Brain pericyte (primary cell): ENCODE results near the gene DNAJC3.
"Not testable (repeated sequence)": the region's sequence is repeated elsewhere in the genome, so short reads cannot be mapped to it uniquely, and the experiment has no call there.

Experiments used
- DNase-seq: peaks from one replicate; pipeline ENCODE4 v3.0.0-alpha.2; 2012; ENCODE audit warnings: low read depth, low spot score

Gene DNAJC3

DNA sequence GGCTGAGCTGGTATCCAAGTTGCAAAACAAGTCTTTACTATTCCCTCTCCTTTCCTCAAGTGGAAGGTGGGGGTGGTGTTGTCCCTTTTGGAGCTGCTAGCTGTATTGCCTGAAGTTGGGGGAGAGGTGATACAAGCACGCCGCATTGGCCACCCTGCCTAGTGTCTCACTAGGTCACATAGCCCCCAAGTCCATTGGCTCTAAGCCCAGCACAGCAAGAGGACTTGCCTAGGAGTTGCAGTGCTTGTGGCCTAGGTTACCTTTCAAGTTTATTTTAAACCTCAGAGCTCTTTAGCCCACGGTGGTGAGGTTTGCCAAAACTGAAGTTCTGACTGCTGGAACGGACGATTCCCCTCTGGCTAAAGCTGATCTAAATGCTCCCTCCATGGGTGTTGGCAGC lies 5.3 kb upstream of the DNAJC3 start:
- no peak for DNase-seq

DNA sequence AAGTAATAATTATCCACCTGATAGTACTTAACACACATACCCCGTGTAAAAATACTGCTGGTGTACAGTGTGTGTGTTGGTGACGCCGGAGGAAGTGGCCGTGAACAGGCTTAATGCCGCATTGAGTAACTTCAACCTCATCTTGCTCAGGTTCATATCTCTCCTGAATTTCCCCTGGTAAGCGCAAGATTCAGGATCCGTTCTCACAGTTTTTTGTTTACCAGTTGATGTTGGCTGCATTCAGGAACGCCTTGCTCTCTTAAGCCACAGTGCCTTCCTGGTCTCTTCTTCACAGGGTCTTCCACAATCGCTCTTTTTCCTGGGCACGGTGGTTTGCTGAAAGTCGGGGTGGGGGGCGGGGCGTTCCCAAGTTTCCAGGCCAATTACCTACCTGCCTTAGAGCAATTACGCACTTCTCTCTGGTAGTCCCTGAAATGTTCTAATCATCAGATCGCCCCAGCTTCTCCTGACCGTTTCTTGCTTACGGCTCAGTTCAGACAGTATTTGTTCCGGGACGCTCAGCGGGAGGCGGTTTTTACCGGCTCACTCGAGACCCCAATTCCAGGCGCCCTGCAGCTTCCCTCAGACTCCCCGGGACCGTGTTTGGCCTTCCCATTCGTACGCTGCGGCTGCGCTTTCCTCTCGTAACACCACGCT lies 706 bp upstream of the DNAJC3 start:
- no peak for DNase-seq

DNA sequence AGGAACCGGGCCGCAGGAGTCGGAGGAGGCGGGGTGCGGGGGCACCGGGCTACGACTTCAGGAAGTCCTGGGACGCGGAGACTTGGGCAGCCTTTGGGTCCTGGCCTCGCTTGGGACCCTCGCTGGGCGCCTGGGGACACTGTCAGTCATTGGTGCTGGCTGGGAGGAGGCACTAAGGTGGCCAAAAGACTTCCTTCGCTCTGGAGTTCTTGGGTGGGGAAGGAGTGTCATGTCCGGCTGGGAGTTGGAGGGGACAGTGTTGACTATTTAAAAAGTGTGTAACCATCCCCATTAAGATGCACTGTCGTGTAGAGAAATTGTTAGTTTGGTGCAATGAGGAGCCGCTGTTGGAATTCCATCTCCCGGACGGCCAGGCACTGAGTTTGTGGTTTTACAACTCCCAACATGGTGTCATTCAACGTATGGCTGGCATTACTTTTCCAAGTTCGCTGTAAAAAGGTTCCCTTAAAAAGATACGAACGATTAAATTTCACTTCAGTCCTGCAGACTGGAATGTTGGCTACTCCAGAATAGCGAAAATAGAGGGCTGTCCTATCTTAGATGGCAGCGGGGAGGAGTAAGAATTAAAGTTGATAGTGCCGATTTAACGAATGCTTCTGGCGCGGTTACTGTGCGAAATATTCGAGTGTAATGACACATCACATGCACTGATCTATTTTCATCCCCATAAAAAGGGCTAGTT lies 776 bp downstream of the DNAJC3 start:
- no peak for DNase-seq

DNA sequence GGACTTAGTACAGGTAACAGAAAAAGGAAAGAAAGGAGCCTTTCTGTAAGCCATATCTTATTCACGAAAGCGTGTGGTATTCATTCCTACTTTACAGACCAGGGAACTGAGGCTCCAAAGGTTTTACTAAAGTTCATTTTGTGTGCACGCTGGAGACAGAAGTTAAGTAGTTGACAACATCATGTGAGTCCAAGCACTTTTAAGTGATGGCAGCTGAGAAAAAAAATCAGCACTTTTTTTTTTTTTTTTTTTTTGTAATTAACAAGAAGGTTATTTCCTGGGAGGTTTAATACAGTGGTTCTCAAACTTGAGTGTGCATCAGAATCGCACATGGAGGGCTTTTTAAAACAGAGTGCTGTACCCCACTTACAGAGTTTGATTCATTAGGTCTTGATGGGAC lies 2.0 kb downstream of the DNAJC3 start:
- no peak for DNase-seq

DNA sequence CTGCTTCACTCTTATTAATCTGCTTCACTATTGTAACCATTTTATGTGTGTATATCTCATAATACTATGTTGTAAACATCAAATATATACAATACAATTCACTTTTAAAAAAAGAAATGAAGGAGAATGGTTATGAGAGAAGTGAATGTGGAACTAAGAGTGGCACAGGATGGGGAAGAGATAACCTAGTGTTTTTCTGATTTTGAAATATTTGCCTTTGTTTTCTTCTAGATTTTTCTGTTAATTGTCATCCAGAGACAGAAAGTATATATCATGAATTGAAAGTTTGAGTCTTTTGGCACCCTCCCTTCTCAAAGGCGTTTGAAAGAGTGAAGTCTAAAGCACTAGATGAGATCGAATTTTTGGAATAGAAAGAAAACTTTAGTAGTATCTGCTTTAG lies 2.8 kb downstream of the DNAJC3 start:
- no peak for DNase-seq

DNA sequence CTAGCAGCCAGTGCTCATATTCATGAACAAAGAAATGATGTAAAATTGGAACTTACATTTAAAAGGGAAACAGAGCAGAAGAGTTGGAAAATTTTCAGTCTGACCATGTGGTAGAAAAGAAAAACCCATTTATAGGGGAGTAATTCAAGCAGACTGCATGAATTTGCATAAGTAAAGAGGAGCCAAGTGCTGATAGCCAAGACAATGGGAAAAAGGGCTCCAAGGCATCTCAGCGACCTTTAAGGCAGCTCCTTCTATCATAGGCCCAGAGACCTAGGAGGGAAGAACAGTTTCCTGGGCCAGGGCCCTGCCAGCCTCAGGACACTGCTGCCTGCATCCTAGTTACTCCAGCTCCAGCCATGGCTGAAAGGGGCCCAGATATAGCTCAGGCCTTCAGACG lies 7.5 kb downstream of the DNAJC3 start:
- DNase-seq: no peak

DNA sequence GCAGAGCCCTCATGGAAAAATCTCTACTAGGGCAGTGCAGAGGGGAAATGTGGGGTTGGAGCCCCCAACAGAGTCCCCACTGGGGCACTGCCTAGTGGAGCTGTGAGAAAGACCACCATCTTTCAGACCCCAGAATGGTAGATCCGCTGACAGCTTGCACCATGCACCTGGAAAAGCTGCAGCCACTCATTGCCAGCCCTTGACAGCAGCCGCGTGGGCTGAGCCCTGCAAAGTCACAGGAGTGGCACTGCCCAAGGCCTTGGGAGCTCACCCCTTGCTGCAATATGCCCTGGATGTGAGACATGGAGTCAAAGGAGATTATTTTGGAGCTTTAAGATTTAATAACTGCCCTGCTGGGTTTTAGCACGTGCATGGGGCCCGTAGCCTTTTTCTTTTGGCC lies 8.0 kb downstream of the DNAJC3 start:
- DNase-seq: not testable (repeated sequence)

DNA sequence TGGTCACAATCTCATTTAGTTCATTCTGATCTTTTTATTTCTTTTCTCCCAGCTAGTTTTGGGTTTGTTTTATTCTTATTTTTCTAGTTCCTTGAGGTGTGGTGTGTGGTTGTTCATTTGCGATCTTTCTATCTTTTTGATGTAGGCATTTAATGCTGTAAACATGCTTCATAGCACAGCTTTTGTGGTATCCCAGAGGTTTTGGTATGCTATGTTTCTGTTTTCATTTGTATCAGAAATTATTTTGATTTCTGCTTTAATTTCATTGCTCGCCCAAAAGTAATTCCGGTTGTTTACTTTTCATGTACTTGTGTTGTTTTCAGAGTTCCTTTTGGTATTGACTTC lies 12.6 kb downstream of the DNAJC3 start:
- DNase-seq: no peak

DNA sequence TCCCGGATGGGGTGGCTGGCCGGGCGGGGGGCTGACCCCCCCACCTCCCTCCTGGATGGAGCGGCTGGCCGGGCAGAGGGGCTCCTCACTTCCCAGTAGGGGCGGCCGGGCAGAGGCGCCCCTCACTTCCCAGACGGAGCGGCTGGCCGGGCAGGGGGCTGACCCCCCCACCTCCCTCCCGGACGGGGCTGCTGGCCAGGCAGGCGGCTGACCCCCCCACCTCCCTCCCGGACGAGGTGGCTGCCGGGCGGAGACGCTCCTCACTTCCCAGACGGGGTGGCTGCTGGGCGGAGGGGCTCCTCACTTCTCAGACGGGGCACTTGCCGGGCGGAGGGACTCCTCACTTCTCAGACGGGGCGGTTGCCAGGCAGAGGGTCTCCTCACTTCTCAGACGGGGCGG lies 14.0 kb downstream of the DNAJC3 start:
- not testable (repeated sequence) for DNase-seq

DNA sequence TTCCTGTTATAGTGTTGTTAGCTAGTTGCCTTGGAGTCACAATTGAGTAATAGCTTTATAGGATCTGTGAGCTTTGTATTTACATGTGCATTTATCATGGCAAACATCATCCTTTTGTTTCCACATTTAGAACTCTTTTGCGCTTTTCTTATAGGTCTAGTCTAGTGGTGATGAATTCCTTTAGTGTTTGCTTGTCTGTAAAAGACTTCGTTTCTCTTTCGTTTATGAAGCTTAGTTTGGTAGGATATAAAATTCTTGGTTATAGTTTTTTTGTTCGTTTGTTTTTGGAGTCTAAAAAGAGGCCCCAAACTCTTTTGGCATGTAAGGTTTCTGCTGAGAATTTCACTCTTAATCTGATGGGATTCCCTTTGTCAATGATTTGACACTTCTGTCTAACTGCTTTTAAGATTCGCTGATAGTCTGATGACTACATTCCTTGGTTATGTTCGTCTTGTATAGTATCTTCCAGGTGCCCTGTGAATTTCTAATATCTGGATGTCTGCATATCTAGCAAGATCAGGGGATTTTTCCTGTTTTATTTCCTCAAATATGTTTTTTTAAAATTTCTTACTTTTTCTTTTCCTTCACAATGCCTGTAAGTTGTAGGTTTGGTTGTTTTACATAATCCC lies 20.2 kb downstream of the DNAJC3 start:
- no peak for DNase-seq

DNA sequence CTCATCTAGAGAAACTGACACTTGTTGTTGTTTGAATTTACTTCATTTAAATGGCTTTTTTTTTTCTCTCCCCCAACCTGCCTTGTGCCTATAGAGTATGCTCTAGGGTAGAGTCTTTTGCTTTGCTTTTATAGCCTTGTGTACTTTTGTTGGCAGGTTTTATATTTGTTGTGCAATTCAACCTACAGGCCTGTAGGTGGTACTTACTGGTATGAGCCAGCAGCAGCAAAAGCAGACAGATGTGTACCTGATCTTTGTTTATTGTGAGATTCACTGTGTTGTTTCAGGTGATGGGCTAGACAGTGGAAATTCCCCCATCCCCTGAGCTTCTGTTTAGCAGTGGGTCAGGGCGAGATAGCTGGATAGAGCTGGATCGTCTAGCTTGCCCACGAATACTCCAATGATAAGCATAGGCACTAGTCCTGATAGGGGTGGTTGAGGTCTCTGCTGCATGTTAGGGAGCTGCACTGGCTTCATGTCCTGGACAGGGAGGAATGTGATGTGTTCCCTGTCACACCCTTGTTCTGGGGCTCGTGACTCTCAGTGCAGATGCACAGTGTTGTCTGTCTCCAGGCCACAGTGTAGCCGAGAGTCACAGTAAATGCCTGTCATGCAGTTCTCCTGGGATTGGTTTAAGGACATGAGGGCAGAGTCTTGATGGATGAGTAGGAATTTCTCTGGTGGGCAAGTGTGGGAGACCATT lies 21.3 kb downstream of the DNAJC3 start:
- no peak for DNase-seq

DNA sequence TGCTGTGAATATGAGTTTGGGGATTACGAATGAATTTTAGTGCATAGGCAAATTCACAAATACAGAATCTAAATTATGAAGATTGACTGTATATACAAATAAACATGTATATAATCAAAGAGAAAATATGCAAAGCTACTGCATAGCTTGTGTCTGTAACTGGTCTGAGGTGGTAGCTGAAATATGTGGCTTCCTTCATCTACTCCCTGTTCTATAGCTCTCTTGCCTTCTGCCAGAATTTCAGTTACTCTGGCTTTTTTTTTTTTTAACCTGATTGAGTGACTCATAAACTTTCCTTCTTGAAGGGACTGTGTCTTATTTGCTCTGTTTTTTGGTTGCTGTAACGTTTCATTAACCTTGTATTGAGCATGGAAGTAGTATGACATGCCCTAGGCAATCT lies 26.6 kb downstream of the DNAJC3 start:
- DNase-seq: no peak

DNA sequence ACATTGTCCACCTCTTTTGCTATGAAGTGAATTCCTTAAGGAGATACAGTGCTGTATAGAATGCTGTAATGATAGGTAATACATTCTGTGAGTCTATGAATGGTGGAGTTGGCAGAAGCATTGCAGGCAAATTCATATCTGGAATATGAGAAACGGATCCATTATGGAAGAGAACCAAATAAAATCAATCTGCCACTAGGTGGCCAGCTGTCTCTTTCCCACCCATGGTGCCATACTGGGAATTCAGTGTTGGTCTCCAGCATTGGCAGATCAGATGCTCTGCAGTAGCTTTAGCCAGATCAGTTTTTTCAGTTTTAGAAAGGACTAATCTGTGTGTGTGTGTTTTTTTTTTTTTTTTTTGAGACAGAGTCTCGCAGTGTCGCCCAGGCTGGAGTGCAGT lies 27.6 kb downstream of the DNAJC3 start:
- DNase-seq: no peak

DNA sequence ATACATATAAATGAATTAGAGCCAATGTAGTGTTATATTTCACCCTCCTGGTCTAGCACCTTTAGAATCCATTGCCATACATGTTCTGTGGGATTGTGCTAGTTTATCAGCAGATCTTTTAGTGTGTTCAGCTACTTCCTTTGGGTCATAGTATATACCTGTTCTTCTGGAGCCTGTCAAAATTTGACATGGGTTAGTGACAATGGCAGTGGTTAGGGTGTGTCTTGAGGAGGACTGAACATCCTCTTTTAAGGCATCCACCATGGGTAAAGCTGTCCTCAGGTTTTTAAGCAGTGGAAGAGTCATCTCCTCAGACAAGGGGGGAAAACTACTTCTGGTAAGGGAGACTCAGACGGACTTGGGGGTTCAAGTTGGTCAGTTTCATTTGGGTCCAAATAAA lies 29.4 kb downstream of the DNAJC3 start:
- no peak for DNase-seq

DNA sequence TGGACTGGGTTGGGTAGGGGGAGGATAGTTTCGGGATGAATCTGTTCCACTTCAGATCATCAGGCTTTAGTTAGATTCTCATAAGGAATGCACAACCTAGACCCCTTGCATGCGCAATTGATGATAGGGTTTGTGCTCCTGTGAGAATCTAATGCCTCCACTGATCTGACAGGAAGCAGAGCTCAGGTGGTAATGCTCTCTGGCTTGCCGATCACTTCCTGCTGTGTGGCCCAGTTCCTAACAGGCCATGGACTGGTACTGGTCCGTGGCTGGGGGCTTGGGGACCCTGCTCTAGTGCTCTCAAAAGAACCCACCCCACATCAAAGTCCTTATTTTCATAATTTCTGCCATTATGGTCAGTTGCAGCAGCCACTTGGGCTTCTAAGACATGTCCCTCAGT lies 30.1 kb downstream of the DNAJC3 start:
- no peak for DNase-seq

DNA sequence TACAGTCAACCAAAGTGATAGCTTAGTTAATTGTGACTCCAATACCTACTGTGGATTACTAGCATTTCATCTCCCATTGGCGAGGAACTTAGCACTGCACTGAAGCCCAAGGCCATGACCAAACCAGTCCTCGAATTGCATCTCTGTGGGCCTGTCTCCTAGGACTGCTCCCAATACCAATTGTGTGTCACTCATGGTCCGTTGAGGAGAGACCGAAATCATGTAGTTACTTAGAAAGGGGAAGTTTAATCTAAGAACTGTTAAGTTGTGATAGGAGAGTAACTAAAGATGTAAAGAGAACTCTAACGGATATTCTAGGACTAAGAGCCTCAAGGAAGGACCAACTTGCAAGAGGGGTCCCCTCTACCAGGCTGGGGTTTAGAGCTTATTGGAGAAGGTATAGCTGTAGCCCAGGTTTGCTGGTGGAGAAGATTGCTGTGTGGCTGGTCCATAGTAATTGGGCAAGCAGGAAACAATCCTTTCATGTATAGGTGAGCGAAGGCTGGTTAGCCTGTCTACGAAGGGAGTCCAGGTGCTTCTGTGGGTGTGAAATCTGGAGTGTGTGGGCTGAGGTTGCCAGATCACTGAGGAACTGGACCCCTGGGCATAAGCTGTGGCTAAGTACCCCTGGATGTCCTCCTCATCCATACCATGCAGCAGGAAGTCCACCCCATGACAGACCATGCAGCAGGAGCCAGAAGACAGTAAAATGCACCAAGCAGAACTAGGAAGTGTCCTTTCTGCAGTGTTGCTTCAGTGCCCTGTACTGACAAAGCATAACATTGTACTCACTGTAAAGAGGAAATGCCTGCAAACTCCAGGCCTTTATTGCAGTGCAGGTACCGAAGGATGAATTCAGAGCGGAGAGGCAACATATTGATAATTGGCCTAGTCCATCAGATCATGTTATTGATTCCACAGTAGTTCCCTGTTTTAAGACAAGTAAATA lies 30.8 kb downstream of the DNAJC3 start:
- no peak for DNase-seq

DNA sequence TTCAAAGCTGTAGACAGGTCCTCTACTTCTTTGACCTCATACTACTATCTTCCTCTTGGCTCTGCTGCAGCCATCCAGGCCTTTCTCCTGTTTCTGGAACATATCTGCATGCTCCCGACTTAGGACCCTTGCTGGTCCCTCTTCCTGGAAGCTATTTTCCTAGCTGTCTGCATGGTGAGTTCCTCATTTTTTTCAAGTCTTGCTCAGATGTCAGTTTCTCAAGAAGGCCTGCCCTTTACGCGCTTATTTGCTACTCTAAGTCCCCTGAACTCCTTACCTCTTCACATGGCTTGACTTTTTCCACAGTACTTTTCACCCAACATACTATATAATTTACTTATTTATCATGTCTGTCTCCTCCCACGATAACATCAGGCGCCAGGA lies 31.4 kb downstream of the DNAJC3 start:
- no peak for DNase-seq

DNA sequence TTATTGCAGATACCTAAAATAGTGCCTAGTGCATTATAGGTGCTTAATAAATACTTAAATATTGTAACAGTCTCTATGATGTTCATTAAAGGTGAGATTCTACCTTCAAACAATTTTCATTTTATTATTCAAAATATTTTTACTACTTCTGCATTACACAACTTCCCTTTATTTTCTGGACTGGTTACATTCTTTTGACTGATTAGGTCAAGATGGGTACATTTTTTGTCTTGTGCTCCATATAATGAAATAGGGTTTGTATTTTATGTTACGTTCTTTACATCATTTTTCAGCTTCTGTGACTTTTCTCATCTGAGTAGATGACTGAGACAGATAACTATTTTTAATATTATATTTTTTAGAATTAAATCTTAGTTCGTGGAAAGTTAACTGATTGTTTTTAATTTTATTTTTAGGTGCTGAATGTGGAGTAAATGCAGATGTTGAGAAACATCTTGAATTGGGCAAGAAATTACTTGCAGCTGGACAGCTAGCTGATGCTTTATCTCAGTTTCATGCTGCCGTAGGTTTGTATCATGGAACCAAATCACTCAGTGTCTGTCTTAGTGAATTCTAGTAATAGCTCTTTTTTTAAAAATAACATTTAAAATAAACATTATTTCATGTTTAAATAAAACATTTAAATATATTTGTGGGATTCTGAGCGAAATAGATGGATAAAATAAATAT lies 32.0 kb downstream of the DNAJC3 start:
- DNase-seq: no peak

DNA sequence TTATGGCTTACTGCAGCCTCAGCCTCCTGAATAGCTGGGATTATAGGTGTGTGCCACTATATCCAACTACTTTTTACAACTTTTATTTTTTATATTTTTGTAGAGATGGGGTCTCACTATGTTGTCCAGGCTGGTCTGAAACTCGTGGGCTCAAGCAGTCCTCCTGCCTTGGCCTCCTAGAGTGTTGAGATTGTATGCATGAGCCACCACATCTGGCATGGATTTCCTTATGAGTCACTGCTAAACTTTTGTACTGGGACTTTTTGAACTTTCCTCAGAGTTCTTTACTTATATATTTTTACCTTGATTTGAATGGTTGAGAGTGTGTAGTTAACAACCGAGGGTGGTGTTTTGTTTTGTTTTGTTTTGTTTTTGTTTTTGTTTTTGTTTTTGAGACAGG lies 33.4 kb downstream of the DNAJC3 start:
- DNase-seq: peak; percentile 6

DNA sequence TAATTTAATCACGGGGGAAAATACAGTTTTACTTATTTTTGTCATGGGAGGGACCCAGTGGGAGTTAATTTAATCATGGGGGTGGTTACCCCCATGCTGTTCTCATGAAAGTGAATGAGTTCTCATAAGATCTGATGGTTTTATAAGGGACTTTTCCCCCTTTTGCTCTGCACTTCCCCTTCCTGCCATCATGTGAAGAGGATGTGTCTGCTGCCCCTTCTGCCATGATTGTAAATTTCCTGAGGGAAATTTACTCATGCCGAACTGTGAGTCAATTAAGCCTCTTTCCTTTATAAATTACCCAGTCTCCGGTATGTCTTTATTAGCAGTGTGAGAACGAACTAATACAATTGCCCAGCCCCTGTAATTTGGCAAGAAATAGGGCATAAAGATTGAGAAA lies 35.9 kb downstream of the DNAJC3 start:
- not testable (repeated sequence) for DNase-seq

DNA sequence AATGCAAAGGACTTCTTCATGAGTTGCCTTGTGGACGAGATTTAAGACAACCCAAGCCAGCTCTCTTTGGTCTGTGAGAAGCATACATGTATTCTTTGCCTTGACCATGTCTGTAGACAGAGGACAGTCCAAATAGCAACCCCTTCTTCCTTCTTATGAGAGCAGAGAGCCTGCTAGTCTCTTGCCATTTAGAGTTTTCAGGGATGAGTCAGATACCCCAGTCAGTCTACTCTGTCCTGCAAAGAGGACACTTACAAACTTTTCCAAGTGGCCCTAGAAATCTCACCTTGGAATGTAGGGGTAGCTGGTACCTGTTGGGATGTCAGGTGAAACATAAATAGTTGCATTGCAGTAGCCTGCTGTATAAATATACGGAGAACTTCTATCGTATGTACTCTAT lies 36.7 kb downstream of the DNAJC3 start:
- no peak for DNase-seq
